GM19467 (cell line): Measurements from ENCODE around the gene CARD11.

ENCODE experiments used
- ATAC-seq: cut with Tn5 transposase; IDR thresholded peaks from one replicate; pipeline ENCODE4 v1.9.1; 2021; ENCODE audit warnings: mild to moderate bottlenecking, moderate library complexity; ENCODE audit not compliant: unreplicated experiment

CARD11 gene

GRCh38 chr7:2912684-2913439, 130.8 kb downstream of the CARD11 start:
- no peak for ATAC-seq

GRCh38 chr7:2911466-2911865, 132.2 kb downstream of the CARD11 start:
- no peak for ATAC-seq

- ATAC-seq: no peak
Observed at GRCh38 chr7:2909471-2910039, 134.1 kb downstream of the CARD11 start.

GRCh38 chr7:2909043-2909442, 134.6 kb downstream of the CARD11 start:
- ATAC-seq: no peak

GRCh38 chr7:2908103-2908683, 135.5 kb downstream of the CARD11 start:
- no peak for ATAC-seq

- no peak for ATAC-seq
Observed at GRCh38 chr7:2906197-2906931, 137.3 kb downstream of the CARD11 start.

- ATAC-seq: no peak
Observed at GRCh38 chr7:2905500-2905899, 138.2 kb downstream of the CARD11 start.

GRCh38 chr7:2905027-2905426, 138.6 kb downstream of the CARD11 start:
- no peak for ATAC-seq

- no peak for ATAC-seq
Observed at GRCh38 chr7:2904202-2904601, 139.5 kb downstream of the CARD11 start.

GRCh38 chr7:2903682-2904162, 139.9 kb downstream of the CARD11 start:
- ATAC-seq: no peak

- ATAC-seq: no peak
Observed at GRCh38 chr7:2897023-2897422, 146.6 kb downstream of the CARD11 start.

- ATAC-seq: no peak
Observed at GRCh38 chr7:2896131-2896530, 147.5 kb downstream of the CARD11 start.

GRCh38 chr7:2894118-2894940, 149.3 kb downstream of the CARD11 start:
- ATAC-seq: peak; percentile 68

- ATAC-seq: no peak
Observed at GRCh38 chr7:2893411-2893861, 150.2 kb downstream of the CARD11 start.

- ATAC-seq: no peak
Observed at GRCh38 chr7:2892549-2892948, 151.1 kb downstream of the CARD11 start.

GRCh38 chr7:2887816-2888215, 155.9 kb downstream of the CARD11 start:
- ATAC-seq: no peak

- ATAC-seq: no peak
Observed at GRCh38 chr7:2886900-2887299, 156.8 kb downstream of the CARD11 start.

- no peak for ATAC-seq
Observed at GRCh38 chr7:2886391-2886790, 157.3 kb downstream of the CARD11 start.

- ATAC-seq: no peak
Observed at GRCh38 chr7:2884161-2884560, 159.5 kb downstream of the CARD11 start.

- no peak for ATAC-seq
Observed at GRCh38 chr7:2883101-2883500, 160.6 kb downstream of the CARD11 start.

GRCh38 chr7:2882111-2882510, 161.6 kb downstream of the CARD11 start:
- ATAC-seq: no peak
